GM23338 (cell line): ENCODE results near the gene CBX5. TPM values are rescaled to one million over a fixed set of nuclear protein-coding genes. Genes with fewer than 3 reads are reported as not detected.

Experiments
- ATAC-seq: fragments of 200-7000 bp; cut with Tn5 transposase; 3 replicates; pipeline ENCODE4 v1.9.1; 2020
- DNase-seq: peaks from one replicate; pipeline ENCODE4 v3.0.0-alpha.2; 2015; ENCODE audit warnings: low spot score
- H2AFZ ChIP-seq: fragments of 200-600 bp; sonication (generic); 2 replicates; pipeline ENCODE4 v1.8.0; 2016; ENCODE audit warnings: antibody characterized with exemption, mild to moderate bottlenecking, moderate library complexity
- H3F3A ChIP-seq: fragments of 200-600 bp; sonication (generic); replicated peaks from 2 replicates; pipeline ENCODE4 v1.8.0; 2017; ENCODE audit warnings: antibody characterized with exemption, mixed run types, low read depth
- H3K27ac ChIP-seq: fragments of 200-600 bp; sonication (generic); 2 replicates; pipeline ENCODE4 v1.6.1; 2016; ENCODE audit warnings: low read depth
- H3K27me3 ChIP-seq: fragments of 200-600 bp; sonication (generic); 2 replicates; pipeline ENCODE4 v1.8.0; 2016; ENCODE audit warnings: mild to moderate bottlenecking, mixed run types, moderate library complexity; ENCODE audit not compliant: insufficient read depth
- H3K36me3 ChIP-seq: fragments of 200-600 bp; sonication (generic); 2 replicates; pipeline ENCODE4 v1.8.0; 2016; ENCODE audit warnings: mild to moderate bottlenecking; ENCODE audit not compliant: insufficient read depth
- H3K4me1 ChIP-seq: fragments of 200-600 bp; sonication (generic); 2 replicates; pipeline ENCODE4 v1.8.0; 2016; ENCODE audit warnings: mild to moderate bottlenecking, moderate library complexity; ENCODE audit not compliant: insufficient read depth
- H3K4me2 ChIP-seq: fragments of 200-600 bp; sonication (generic); 2 replicates; pipeline ENCODE4 v1.7.1; 2017; ENCODE audit warnings: mixed run types
- H3K4me3 ChIP-seq: fragments of 200-600 bp; sonication (generic); 2 replicates; pipeline ENCODE4 v1.6.1; 2016; ENCODE audit warnings: mixed run types
- H3K79me2 ChIP-seq: fragments of 200-600 bp; sonication (generic); replicated peaks from 2 replicates; pipeline ENCODE4 v1.8.0; 2017; ENCODE audit warnings: mild to moderate bottlenecking; ENCODE audit not compliant: insufficient read depth
- H3K9me2 ChIP-seq: fragments of 200-600 bp; sonication (generic); 2 replicates; pipeline ENCODE4 v1.8.0; 2017; ENCODE audit not compliant: insufficient read depth
- H4K20me1 ChIP-seq: fragments of 200-600 bp; sonication (generic); replicated peaks from 2 replicates; pipeline ENCODE4 v1.8.0; 2017; ENCODE audit warnings: mild to moderate bottlenecking; ENCODE audit not compliant: insufficient read depth
- H3K27ac Mint-ChIP-seq: 2 replicates; pipeline ENCODE4 v1.8.0; 2020; ENCODE audit warnings: inconsistent platforms, mild to moderate bottlenecking, moderate library complexity, mixed read lengths
- H3K27me3 Mint-ChIP-seq: 3 replicates; pipeline ENCODE4 v1.8.0; 2022; ENCODE audit warnings: low read depth, mild to moderate bottlenecking, moderate library complexity, mixed read lengths, inconsistent platforms; ENCODE audit not compliant: insufficient read depth, poor library complexity
- H3K36me3 Mint-ChIP-seq: 3 replicates; pipeline ENCODE4 v1.8.0; 2021; ENCODE audit warnings: low read depth, mild to moderate bottlenecking, inconsistent platforms, moderate library complexity, mixed read lengths
- H3K4me1 Mint-ChIP-seq: 3 replicates; pipeline ENCODE4 v1.8.0; 2020; ENCODE audit warnings: mild to moderate bottlenecking, inconsistent platforms, mixed read lengths
- H3K4me3 Mint-ChIP-seq: 3 replicates; pipeline ENCODE4 v1.8.0; 2021; ENCODE audit warnings: moderate library complexity, mild to moderate bottlenecking, inconsistent platforms, mixed read lengths
- H3K9me3 Mint-ChIP-seq: 3 replicates; pipeline ENCODE4 v1.8.0; 2020; ENCODE audit warnings: moderate library complexity, mild to moderate bottlenecking, inconsistent platforms, mixed read lengths
- CREB1 ChIP-seq: fragments of 250-450 bp; sonication (Bioruptor Pico); IDR thresholded peaks from 2 replicates; pipeline ENCODE4 v1.5.0; 2020; ENCODE audit warnings: low read depth, mild to moderate bottlenecking, moderate library complexity
- CTCF ChIP-seq, 2 experiments: fragments of 200-600 bp in 1 of 2; sonication (generic) in 1 of 2; conservative IDR thresholded peaks; 2 replicates each; pipeline versions ENCODE4 v1.5.1 to v1.6.1; 2016 to 2017; ENCODE audit warnings: antibody characterized with exemption in 2 of 2, low read depth in 2 of 2, mild to moderate bottlenecking in 2 of 2, moderate library complexity in 1 of 2
- ETS1 ChIP-seq: IDR thresholded peaks from 2 replicates; pipeline ENCODE4 v1.6.1; 2016; ENCODE audit warnings: antibody characterized with exemption
- EZH2 ChIP-seq: fragments of 200-600 bp; sonication (generic); IDR thresholded peaks from one replicate; pipeline ENCODE4 v1.8.0; 2017; ENCODE audit warnings: antibody characterized with exemption, mild to moderate bottlenecking, low read depth; ENCODE audit not compliant: unreplicated experiment
- EZH2phosphoT487 ChIP-seq: fragments of 200-600 bp; sonication (generic); IDR thresholded peaks from one replicate; pipeline ENCODE4 v1.8.1; 2018; ENCODE audit warnings: antibody characterized with exemption; ENCODE audit not compliant: unreplicated experiment
- JUNB ChIP-seq: IDR thresholded peaks from one replicate; pipeline ENCODE4 v1.6.1; 2016; ENCODE audit warnings: antibody characterized with exemption; ENCODE audit not compliant: unreplicated experiment
- NANOG ChIP-seq: IDR thresholded peaks from 2 replicates; pipeline ENCODE4 v1.6.1; 2016; ENCODE audit warnings: antibody characterized with exemption, borderline replicate concordance
- POLR2AphosphoS5 ChIP-seq: IDR thresholded peaks from 2 replicates; pipeline ENCODE4 v1.6.1; 2016; ENCODE audit warnings: antibody characterized with exemption, low read depth
- REST ChIP-seq: IDR thresholded peaks from one replicate; pipeline ENCODE4 v1.6.1; 2018; ENCODE audit warnings: antibody characterized with exemption; ENCODE audit not compliant: unreplicated experiment
- STAT1 ChIP-seq: IDR thresholded peaks from one replicate; pipeline ENCODE4 v1.6.1; 2016; ENCODE audit warnings: antibody characterized with exemption; ENCODE audit not compliant: unreplicated experiment
- ZNF114 ChIP-seq: fragments of 250-450 bp; sonication (Bioruptor Pico); IDR thresholded peaks from 2 replicates; pipeline ENCODE4 v1.5.0; 2020; ENCODE audit warnings: mild to moderate bottlenecking, moderate library complexity
- ZNF331 ChIP-seq: fragments of 250-450 bp; sonication (Bioruptor Pico); IDR thresholded peaks from 2 replicates; pipeline ENCODE4 v1.5.0; 2020; ENCODE audit warnings: low read depth, mild to moderate bottlenecking, moderate library complexity
- ZNF462 ChIP-seq: fragments of 250-450 bp; sonication (Bioruptor Pico); IDR thresholded peaks from 2 replicates; pipeline ENCODE4 v1.5.0; 2020; ENCODE audit warnings: mild to moderate bottlenecking, moderate library complexity
- polyA plus RNA-seq: library from polyadenylated mRNA; unstranded; fragments of >200 nt; fragmentation: Nextera tagmentation; extraction: Ambion mirVana; gene quantifications from 2 replicates; pipeline ENCODE4 v1.2.1, GENCODE V29; 2016
- total RNA-seq: library from RNA; depleted of rRNA; stranded (reverse); fragments of >200 nt; shearing (Covaris generic); gene quantifications from 2 replicates; pipeline ENCODE4 v1.2.3, GENCODE V29; 2014

Gene CBX5
- total and polyA plus RNA-seq, 2 experiments from 2014 or later: 152 to 212 TPM

DNA sequence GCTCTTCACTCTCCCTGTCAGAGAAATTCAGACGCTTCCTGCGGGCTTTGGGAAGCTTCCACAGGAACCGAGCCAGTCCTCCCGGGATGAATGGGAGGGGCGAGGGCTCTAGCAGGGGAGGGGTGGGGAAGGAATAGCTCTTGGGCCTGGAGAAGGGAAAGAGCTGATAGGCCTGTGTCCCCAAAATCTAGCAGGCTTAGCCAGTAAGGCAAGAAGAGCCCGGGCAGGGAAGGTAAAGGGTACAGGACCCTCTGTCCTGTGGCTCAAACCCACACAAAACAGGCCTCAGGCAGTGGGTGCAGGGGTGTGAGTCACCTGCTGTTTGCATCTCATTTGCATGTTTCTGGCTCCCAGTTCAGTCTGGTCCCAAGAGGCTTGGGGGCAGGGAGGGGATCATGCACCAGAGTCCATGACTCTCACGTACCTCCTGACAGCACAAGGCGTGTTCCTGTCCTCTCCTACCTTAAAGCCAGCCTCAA lies 82.5 kb downstream of the CBX5 start:
- H3K27me3 ChIP-seq: peaks cover 92% of the 10 kb centered on the region

More for the DNA sequence above, 82.5 kb downstream of the CBX5 start:
- TF ChIP-seq ZNF462 (CRISPR knock-in tag): no peak
- TF ChIP-seq CTCF (conservative IDR thresholded peaks at IDR 0.05; ENCODE audit: low read depth in 2 of 2): no peak
- no peak for TF ChIP-seq ZNF114 (CRISPR knock-in tag)
- no peak for TF ChIP-seq STAT1
- no peak for TF ChIP-seq NANOG
- no peak for TF ChIP-seq EZH2phosphoT487
- no peak for TF ChIP-seq CREB1 (CRISPR knock-in tag)
- TF ChIP-seq EZH2: no peak
- no peak for TF ChIP-seq REST
- TF ChIP-seq JUNB: no peak
- TF ChIP-seq POLR2AphosphoS5: no peak
- TF ChIP-seq ETS1: no peak
- no peak for TF ChIP-seq ZNF331 (CRISPR knock-in tag)
- Histone ChIP-seq H3K4me3 (no peak overlapping the region), H3K79me2 (no peaks in the 10 kb centered on the region), H3K4me2 (0 out of 2 replicates have a peak overlapping the region, but pooled peaks have one; percentile 26), H3K4me1 (peaks cover 20% of the 10 kb centered on the region), H3K36me3 (no peaks in the 10 kb centered on the region), H2AFZ (peak overlapping the region; percentile 85; the same call in 1 of the 2 replicates), H4K20me1 (no peaks in the 10 kb centered on the region), H3F3A (peaks cover 8% of the 10 kb centered on the region), H3K27ac (no peak overlapping the region), H3K9me2 (no peaks in the 10 kb centered on the region)
- ATAC-seq (peak; percentile 37), DNase-seq (peak; percentile 59)
- no peaks in the 10 kb centered on the region for H3K36me3 Mint-ChIP-seq
- H3K4me1 Mint-ChIP-seq: peaks cover 21% of the 10 kb centered on the region
- H3K27ac Mint-ChIP-seq: no peak overlapping the region
- peak overlapping the region; percentile 30; the same call in 1 of the 3 replicates for H3K4me3 Mint-ChIP-seq
- H3K27me3 Mint-ChIP-seq: peaks cover 63% of the 10 kb centered on the region
- no peaks in the 10 kb centered on the region; the same call in 2 of the 3 replicates for H3K9me3 Mint-ChIP-seq
